AG04450 (cell line): Measurements from ENCODE around the gene SCARF2. TPM values are rescaled to one million over a fixed set of nuclear protein-coding genes. Genes with fewer than 3 reads are reported as not detected.

Experiments
- CTCF ChIA-PET: fragments of 300-600, 350-600 bp; formaldehyde crosslinking; extraction: SDS; loops from one replicate; lab custom pipeline; 2022; ENCODE audit warnings: antibody characterized with exemption, inconsistent platforms; lab: Charles Lee
- POLR2A ChIA-PET: fragments of 350-600 bp; formaldehyde crosslinking; extraction: SDS; loops from one replicate; lab custom pipeline; 2021; ENCODE audit warnings: antibody characterized with exemption, inconsistent platforms; lab: Yijun Ruan, JAX
- DNase-seq: peaks from one replicate; pipeline ENCODE4 v3.0.0-alpha.2; 2011; ENCODE audit warnings: low read depth, low spot score
- H3K27ac ChIP-seq: one replicate; pipeline ENCODE4 v1.5.1; 2012; ENCODE audit warnings: low read depth, low read length, control low read depth
- H3K27me3 ChIP-seq: one replicate; pipeline ENCODE4 v1.6.0; 2012; ENCODE audit warnings: low read length; ENCODE audit not compliant: control insufficient read depth, insufficient read depth
- H3K4me3 ChIP-seq: 2 replicates; pipeline ENCODE4 v1.5.1; 2011; ENCODE audit warnings: mild to moderate bottlenecking, low read depth, low read length, control low read depth
- H3K9me3 ChIP-seq: 2 replicates; pipeline ENCODE4 v1.5.1; 2012; ENCODE audit warnings: low read length; ENCODE audit not compliant: control insufficient read depth, insufficient read depth
- polyA plus RNA-seq: library from polyadenylated mRNA; depleted of rRNA; stranded (reverse); fragments of >200 nt; gene quantifications from 2 replicates; pipeline ENCODE4 v1.2.3, GENCODE V29; 2011
- TF ChIP-seq, protein P1 (sequence below): IDR thresholded peaks from 2 replicates; pipeline ENCODE4 v1.5.1; 2011; ENCODE audit warnings: low read depth, low read length, control low read depth, inconsistent platforms

SCARF2 gene
- polyA plus RNA-seq, 1 experiment, result 7.3 TPM

DNA sequence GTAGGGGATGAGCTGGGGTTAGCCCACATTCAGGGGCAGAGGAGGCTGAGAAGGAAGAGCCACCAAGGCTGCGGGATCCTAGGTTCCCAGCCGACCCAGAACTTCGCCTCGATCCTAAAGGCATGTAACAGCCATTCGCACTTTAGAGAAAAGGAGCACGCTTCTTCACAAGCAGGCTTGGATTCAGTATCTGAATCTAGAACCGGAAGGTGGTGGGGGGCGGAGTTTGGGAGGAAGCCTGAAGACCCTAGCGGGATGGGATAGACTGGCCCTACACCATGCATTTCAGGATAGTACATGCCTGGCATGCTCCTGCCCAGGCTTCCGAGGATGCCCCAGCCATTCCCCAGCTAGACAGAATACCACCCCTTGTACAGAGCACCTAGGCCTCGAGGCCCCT is 4.4 kb downstream of the SCARF2 start:
- no peaks in the 10 kb centered on the region for H3K27me3 ChIP-seq
- no peak overlapping the region for H3K4me3 ChIP-seq
- CTCF ChIA-PET, result interaction anchor here (1.3 to 3.7 kb wide), 2 partner anchors 15 kb away, joined by 6 to 19 read pairs; no protein-coding TSS in a partner anchor
- TF ChIP-seq, protein P1, sequence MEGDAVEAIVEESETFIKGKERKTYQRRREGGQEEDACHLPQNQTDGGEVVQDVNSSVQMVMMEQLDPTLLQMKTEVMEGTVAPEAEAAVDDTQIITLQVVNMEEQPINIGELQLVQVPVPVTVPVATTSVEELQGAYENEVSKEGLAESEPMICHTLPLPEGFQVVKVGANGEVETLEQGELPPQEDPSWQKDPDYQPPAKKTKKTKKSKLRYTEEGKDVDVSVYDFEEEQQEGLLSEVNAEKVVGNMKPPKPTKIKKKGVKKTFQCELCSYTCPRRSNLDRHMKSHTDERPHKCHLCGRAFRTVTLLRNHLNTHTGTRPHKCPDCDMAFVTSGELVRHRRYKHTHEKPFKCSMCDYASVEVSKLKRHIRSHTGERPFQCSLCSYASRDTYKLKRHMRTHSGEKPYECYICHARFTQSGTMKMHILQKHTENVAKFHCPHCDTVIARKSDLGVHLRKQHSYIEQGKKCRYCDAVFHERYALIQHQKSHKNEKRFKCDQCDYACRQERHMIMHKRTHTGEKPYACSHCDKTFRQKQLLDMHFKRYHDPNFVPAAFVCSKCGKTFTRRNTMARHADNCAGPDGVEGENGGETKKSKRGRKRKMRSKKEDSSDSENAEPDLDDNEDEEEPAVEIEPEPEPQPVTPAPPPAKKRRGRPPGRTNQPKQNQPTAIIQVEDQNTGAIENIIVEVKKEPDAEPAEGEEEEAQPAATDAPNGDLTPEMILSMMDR, result no peak
- DNase-seq, result no peak
- peaks cover 8% of the 10 kb centered on the region; the same call in 1 of the 2 replicates for H3K9me3 ChIP-seq
- POLR2A ChIA-PET, result interaction anchor here (0.6 kb wide), 1 partner anchor 79 kb away, joined by 6 read pairs; no protein-coding TSS in a partner anchor
- no peak overlapping the region for H3K27ac ChIP-seq

DNA sequence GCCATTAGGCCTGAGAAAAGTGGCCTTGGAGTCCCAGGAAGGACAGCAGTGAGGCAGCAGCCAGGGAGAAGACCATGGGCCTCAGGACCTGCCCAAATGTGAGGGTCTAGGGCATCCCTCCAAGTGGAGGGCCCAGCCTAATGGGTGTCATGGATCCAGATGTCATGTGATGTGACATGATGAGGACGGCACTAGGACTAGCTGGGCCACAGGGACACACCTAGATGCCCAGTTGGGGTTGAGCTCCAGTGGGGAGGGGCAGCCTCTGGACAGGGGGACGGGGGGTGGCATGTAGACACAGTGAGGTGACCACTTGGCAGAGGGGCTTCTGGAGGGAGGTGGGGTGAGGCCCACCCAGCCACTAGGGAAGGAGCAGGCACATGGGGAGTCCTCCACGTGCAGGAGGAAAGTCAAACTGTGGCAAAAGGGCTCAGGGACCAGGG is 5.4 kb downstream of the SCARF2 start:
- Histone ChIP-seq H3K27ac (no peak overlapping the region), H3K27me3 (no peaks in the 10 kb centered on the region), H3K4me3 (no peak overlapping the region), H3K9me3 (peaks cover 8% of the 10 kb centered on the region; the same call in 1 of the 2 replicates)
- TF ChIP-seq, protein P1, result no peak
- POLR2A ChIA-PET, result interaction anchor here (0.6 kb wide), 1 partner anchor 80 kb away, joined by 6 read pairs; no protein-coding TSS in a partner anchor
- DNase-seq, result no peak
- CTCF ChIA-PET, result interaction anchor here (1.3 kb wide), 1 partner anchor 14 kb away, joined by 6 read pairs; no protein-coding TSS in a partner anchor

DNA sequence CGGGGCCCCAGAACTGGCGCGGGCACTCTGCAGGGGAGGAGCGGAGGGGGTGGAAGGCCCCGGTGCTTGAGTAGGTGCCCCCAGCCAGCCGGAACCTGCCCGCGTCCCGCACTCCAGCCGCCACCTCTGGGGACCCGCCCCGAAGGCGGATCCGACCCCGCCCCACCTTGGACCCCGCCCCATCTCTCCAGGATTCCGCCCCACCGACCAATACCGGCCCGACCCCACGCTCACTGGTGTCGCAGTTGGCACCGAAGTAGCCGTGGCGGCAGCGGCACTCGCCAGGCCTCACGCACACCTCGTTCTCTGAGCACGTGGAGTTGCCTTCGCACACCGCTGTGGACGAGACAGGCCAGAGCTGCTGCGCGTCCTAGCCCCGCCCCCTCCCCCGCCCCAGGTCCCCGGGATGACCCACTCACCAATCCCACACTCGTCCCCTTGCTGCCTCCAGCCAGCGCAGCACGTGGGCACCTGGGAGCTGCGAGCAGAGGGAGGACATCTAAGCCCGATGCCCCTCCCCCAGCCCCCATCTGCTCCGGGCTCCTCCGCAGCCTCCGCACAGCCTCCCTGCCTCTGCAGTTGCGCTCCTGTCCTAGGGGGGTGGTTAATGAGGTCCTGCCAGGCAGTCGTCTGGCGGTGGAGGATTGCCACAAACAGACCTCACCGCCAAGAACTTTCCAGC is 6.0 kb downstream of the SCARF2 start:
- no peaks in the 10 kb centered on the region for H3K27me3 ChIP-seq
- ChIA-PET CTCF (interaction anchor here (1.3 kb wide), 1 partner anchor 13 kb away, joined by 6 read pairs; no protein-coding TSS in a partner anchor), POLR2A (no interaction called here)
- peaks cover 6% of the 10 kb centered on the region; the same call in 1 of the 2 replicates for H3K9me3 ChIP-seq
- TF ChIP-seq, protein P1, result no peak
- no peak overlapping the region for H3K4me3 ChIP-seq
- H3K27ac ChIP-seq, result no peak overlapping the region
- no peak for DNase-seq

DNA sequence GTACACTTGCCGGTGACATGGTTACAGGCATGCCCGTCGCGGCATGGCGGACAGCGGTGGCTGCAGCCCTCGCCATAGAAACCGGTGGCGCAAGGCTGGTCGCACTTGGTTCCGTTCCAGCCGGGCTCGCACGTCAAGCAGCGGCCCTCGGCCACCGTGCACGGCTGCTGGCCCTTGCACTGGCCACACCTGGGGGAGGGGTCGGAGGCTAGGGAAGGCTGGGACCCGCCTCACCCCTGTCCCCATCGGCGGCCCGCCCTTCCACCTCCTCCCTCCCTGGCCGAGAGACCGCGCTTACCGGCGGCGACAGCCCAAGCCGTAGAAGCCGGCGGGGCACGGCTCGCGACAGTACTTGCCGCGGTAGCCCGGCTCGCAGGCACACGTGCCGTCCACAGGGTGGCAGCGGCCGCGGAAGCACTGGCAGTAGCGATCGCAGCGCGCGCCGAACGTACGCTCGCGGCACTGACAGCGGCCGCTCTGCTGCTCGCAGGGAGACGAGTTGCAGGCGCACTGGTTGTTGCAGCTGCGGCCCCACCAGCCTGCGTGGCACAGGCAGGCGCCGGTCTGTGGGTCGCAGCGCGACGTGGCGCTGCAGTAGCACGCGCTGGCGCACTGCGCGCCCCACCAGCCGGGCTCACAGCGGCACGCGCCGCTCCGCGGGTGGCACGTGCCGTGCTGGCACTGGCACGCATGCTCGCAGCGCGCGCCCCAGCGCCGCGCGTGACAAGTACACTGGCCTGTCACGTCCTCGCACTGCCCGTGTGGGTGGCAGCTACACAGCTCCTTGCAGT is 6.7 kb downstream of the SCARF2 start:
- Histone ChIP-seq H3K4me3 (no peak overlapping the region), H3K9me3 (peaks cover 5% of the 10 kb centered on the region; the same call in 1 of the 2 replicates), H3K27me3 (no peaks in the 10 kb centered on the region), H3K27ac (no peak overlapping the region)
- DNase-seq, result no peak
- ChIA-PET POLR2A (interaction anchor here (1.0 kb wide), 1 partner anchor 13 kb away, joined by 4 read pairs; no protein-coding TSS in a partner anchor), CTCF (interaction anchor here (0.8 to 4.3 kb wide), 2 partner anchors 13 to 310 kb away, joined by 3 to 35 read pairs; no protein-coding TSS in a partner anchor)
- TF ChIP-seq, protein P1, result 0 out of 2 replicates have a peak, but pooled peaks have one; percentile 2
